Colonic mucosa (tissue), 4 donors: ENCODE measurements around the gene PMM2. TPM values are rescaled to one million over a fixed set of nuclear protein-coding genes. Genes with fewer than 3 reads are reported as not detected.

Experiments used
- DNase-seq: peaks from one replicate; pipeline ENCODE4 v3.0.0-alpha.2; 2020
- H3K27ac ChIP-seq: fragments of 200-600 bp; one replicate; pipeline ENCODE4 v1.8.0; 2021
- H3K27me3 ChIP-seq: fragments of 200-600 bp; one replicate; pipeline ENCODE4 v1.8.0; 2021
- H3K36me3 ChIP-seq: fragments of 200-600 bp; one replicate; pipeline ENCODE4 v1.8.0; 2021
- H3K4me1 ChIP-seq: fragments of 200-600 bp; one replicate; pipeline ENCODE4 v1.8.0; 2021; ENCODE audit warnings: mild to moderate bottlenecking
- H3K4me3 ChIP-seq: fragments of 200-600 bp; one replicate; pipeline ENCODE4 v1.8.0; 2021
- H3K9ac ChIP-seq, 2 donors: one replicate each; pipeline ENCODE4 v1.7.0; 2013; ENCODE audit warnings: control low read depth in 2 of 2, low read depth in 2 of 2, low read length in 2 of 2
- H3K9me3 ChIP-seq: fragments of 200-600 bp; one replicate; pipeline ENCODE4 v1.8.0; 2021
- intact Hi-C: fragments of 100-400 bp; cut with DNase I; formaldehyde crosslinking; loops from one replicate; pipeline ENCODE4 v1.14.1; 2022
- total RNA-seq, 2 donors: library from RNA; stranded (reverse); fragmentation: NEBNext Ultra II Directional in 1 of 2; extraction: Animal tissue kit (Norgen Biotek cat#: 25700) in 1 of 2; gene quantifications; one replicate each; pipeline ENCODE4 v1.2.1, GENCODE V29; 2021
- TF ChIP-seq, protein P1 (sequence below): fragments of 200-600 bp; IDR thresholded peaks from one replicate; pipeline ENCODE4 v1.8.0; 2022; ENCODE audit warnings: antibody characterized with exemption, mild to moderate bottlenecking
- donor health status: healthy.
- donor health status: DM: no; HTN: no; CAD: no.
- donor health status: DM: no; HTN: no; CAD: no.

The PMM2 gene
- total RNA-seq, 2 donors from 2014 or later, result 60.7 to 88.1 TPM

DNA sequence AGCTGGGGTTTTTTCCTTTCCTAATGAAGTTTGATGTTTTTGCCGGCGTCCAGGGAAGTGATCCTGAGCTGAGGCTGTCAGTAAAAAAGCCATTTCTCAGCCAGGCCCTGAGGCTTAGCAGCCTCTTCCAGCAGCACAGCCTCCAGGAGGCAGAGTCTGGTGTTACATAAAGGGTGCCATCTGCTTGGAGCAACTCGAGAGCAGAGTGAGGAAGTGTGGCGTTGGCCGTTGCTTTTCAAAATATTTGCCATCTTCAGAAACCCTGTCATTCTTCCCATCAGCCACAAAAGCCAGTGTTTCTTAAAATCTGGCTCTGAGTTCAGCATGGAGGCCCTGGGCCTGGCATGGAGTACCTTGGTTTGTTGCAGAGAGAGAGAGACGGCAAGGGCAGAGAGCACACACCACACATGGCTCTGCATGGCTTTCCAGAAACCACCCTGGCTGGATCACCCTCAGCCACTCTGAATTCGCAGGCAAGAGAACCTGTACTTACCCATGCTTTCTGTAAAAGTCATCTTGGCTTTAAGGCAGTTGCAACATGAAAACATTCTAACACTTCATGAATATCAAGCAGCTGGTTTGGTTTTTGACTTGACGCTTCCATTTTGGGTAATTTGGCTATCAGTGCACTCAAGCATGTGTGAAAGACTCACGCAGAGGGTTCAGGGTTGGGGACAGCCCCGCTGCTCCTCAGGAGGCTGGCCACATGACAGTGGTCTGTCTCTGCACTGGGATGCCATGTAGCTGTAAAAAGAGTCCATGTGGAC, 21.0 kb downstream of the PMM2 start:
- TF ChIP-seq, protein P1, sequence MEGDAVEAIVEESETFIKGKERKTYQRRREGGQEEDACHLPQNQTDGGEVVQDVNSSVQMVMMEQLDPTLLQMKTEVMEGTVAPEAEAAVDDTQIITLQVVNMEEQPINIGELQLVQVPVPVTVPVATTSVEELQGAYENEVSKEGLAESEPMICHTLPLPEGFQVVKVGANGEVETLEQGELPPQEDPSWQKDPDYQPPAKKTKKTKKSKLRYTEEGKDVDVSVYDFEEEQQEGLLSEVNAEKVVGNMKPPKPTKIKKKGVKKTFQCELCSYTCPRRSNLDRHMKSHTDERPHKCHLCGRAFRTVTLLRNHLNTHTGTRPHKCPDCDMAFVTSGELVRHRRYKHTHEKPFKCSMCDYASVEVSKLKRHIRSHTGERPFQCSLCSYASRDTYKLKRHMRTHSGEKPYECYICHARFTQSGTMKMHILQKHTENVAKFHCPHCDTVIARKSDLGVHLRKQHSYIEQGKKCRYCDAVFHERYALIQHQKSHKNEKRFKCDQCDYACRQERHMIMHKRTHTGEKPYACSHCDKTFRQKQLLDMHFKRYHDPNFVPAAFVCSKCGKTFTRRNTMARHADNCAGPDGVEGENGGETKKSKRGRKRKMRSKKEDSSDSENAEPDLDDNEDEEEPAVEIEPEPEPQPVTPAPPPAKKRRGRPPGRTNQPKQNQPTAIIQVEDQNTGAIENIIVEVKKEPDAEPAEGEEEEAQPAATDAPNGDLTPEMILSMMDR, result no peak
- intact Hi-C loops, result no loop called here
- DNase-seq, result no peak
- Histone ChIP-seq H3K9ac (no peak overlapping the region), H3K27ac (no peak overlapping the region), H3K36me3 (peaks cover 24% of the 10 kb centered on the region), H3K4me3 (no peak overlapping the region), H3K27me3 (no peaks in the 10 kb centered on the region), H3K9me3 (no peaks in the 10 kb centered on the region), H3K4me1 (no peaks in the 10 kb centered on the region)

DNA sequence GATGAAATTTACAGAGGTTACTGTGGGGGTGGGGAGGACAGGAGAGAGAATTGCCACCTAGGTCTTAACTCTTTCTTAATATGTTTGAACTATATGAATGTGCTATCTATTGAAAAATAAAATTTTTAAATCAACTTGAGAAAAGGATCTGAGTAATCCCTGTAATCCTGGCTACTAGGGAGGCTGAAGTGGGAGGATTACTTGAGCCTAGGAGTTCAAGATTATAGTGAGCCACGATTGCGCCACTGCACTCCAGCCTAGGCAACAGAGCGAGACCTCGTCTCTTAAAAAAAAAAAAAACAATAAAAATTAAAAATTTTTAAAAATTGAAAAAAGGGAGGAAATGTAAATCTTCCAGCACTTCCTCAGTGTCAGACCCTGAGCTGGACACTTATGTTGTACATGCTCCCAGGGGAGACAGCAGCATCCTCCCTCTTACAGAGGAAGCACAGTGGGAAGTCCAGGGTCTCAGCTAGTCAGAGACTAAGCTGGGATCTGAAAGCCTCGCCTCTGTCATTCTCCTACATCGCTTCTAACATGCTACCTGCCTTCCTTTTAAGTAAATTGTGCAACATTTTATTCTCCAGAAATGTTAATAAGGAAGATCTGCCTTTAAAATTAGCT, 21.9 kb downstream of the PMM2 start:
- Histone ChIP-seq H3K4me1 (no peaks in the 10 kb centered on the region), H3K9ac (no peak overlapping the region), H3K4me3 (no peak overlapping the region), H3K36me3 (peaks cover 19% of the 10 kb centered on the region), H3K9me3 (no peaks in the 10 kb centered on the region), H3K27ac (no peak overlapping the region), H3K27me3 (no peaks in the 10 kb centered on the region)
- no peak for DNase-seq
- intact Hi-C loops, result no loop called here
- TF ChIP-seq, protein P1, result no peak

DNA sequence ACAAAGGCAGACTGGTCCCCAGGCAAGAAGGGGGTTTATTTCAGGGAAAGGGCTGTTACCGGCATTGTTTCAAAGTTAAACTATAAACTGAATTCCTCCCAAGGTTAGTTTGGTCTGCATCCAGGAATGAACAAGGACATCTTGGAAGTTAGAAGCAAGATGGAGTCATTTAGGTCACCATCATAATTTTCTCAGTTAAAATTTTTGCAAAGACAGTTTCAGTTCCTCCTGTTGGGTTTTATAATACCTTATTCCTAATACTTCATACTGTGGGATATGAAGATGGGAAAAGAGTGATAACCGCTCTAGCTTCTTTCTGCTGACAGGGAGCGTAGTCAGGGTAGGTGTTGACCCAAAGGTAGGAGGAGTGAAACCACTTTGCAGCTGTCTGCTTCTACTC, 24.8 kb downstream of the PMM2 start:
- no peaks in the 10 kb centered on the region for H3K4me1 ChIP-seq
- DNase-seq, result no peak
- TF ChIP-seq, protein P1, result no peak
- no peaks in the 10 kb centered on the region for H3K9me3 ChIP-seq
- H3K36me3 ChIP-seq, result peaks cover 18% of the 10 kb centered on the region
- intact Hi-C loops, result no loop called here
- no peak overlapping the region for H3K9ac ChIP-seq
- no peaks in the 10 kb centered on the region for H3K27me3 ChIP-seq
- no peak overlapping the region for H3K4me3 ChIP-seq
- H3K27ac ChIP-seq, result no peak overlapping the region

DNA sequence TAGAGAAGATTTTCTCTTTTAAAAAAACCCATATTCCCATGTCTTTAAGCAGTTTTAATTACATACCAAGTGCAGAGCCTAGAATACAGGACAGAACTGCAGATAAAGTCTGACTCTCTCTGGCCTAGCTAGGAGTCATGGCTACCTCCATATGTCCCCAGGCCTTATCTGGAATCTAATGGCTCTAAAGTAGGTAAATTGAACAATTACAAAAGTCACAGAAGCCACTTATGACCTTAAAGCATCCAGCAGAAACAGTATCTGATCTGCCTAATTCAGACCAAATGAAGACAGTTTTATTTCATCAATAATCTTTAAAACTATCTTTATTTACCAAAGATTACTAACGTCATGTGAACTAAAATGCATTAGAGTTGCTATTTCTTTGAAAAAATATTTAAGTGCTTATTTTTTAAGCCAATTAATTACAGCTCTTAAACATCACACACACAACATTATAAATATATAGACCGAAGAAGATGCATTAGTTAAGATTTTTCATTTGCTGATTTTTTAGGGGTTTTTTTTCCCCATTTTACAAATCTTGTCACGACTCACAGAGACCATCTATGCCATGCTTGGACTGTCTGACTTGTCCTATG, 28.7 kb downstream of the PMM2 start:
- peaks cover 15% of the 10 kb centered on the region for H3K36me3 ChIP-seq
- H3K27ac ChIP-seq, result no peak overlapping the region
- H3K9me3 ChIP-seq, result no peaks in the 10 kb centered on the region
- TF ChIP-seq, protein P1, result no peak
- DNase-seq, result no peak
- no peak overlapping the region for H3K9ac ChIP-seq
- no peaks in the 10 kb centered on the region for H3K27me3 ChIP-seq
- intact Hi-C loops, result no loop called here
- no peak overlapping the region for H3K4me3 ChIP-seq
- no peaks in the 10 kb centered on the region for H3K4me1 ChIP-seq

DNA sequence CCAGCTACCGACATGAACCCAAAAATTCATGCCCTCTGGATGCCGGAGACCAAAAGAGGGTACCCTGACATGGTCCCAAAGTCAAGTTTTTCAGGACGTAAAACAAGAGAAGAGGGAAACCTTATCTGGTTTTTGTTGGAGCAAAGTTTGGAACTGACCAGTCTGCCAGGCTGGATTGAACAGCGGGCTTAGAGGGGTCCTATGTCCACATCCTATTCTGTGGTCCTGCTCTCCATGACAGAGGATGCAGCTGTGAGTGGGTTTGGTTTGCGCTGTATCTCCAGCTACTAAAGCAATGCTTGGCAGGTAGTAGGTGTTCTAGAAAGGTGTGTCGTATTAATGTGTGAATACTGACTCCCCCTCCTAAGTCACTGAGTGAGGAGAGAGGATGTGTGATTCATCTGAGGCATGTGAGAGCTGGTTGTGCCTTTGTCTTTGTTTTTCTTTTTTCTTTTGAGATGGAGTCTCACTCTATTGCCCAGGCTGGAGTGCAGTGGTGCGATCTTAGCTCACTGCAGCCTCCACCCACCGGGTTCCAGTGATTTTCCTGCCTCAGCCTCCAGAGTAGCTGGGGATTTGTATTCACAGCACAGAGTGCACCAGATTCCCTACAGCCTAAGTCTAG, 31.0 kb downstream of the PMM2 start:
- H3K36me3 ChIP-seq, result peaks cover 10% of the 10 kb centered on the region
- TF ChIP-seq, protein P1, result no peak
- H3K9ac ChIP-seq, result no peak overlapping the region

More for the DNA sequence above, 31.0 kb downstream of the PMM2 start:
- intact Hi-C loops, result no loop called here
- no peak for DNase-seq
- Histone ChIP-seq H3K4me3 (no peak overlapping the region), H3K27ac (no peak overlapping the region), H3K9me3 (no peaks in the 10 kb centered on the region), H3K27me3 (no peaks in the 10 kb centered on the region), H3K4me1 (no peaks in the 10 kb centered on the region)
